Amniotic stem cell (primary cell): Measurements from ENCODE around the gene TSPAN4.

Experiments
- DNase-seq: peaks from one replicate; lab custom pipeline; 2025; lab: John Stamatoyannopoulos, UW

Gene TSPAN4

GRCh38 chr11:804599-804964 lies 38.1 kb upstream of the TSPAN4 start:
- DNase-seq = no peak

GRCh38 chr11:808427-809286 lies 34.0 kb upstream of the TSPAN4 start:
- DNase-seq = no peak

- peak; percentile 87 for DNase-seq
Observed at GRCh38 chr11:809287-810039, 33.2 kb upstream of the TSPAN4 start, which contains the start of gene RPLP2. TSS of gene RPLP2 (plus strand) at chr11:809967. CDS start at chr11:810235, 268 bp downstream.

- no peak for DNase-seq
Observed at GRCh38 chr11:810040-810567, 32.5 kb upstream of the TSPAN4 start.

DNA sequence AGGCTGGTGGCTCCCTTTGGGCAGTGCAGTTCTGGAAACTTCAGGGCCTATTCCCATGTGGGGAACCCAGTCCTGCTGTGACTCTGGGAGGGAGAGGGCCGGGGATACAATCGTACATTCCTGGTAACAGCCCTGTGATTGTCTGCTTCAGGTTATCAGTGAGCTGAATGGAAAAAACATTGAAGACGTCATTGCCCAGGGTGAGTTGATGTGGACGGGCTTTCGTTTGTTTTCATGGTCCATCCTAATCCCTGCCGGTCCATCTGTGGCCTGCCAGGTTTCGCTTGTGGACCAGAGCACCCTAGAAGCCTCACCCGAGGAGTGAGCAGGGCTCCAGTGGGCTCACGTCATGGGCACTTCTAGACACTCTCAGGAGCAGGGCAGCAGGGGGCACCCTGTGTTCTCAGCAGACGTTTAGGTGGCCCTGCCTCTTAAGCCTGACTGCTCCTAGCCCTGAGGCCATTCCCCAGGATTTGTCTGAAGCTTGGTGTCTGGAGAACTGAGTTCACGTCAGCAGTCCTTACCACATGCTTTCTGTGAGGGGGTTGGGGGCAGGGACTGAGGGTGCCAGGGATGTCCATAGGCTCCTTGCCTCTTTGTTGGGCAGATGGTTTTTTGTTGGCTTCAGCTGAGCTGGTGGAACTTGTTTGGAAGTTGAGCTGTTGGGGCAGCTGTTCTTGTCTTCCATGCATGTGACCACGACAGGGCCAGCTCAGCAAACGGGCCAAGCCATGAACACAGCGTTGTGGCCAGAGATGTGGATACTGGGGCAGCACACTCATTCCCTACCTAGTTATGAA lies 31.0 kb upstream of the TSPAN4 start:
- DNase-seq = no peak

DNA sequence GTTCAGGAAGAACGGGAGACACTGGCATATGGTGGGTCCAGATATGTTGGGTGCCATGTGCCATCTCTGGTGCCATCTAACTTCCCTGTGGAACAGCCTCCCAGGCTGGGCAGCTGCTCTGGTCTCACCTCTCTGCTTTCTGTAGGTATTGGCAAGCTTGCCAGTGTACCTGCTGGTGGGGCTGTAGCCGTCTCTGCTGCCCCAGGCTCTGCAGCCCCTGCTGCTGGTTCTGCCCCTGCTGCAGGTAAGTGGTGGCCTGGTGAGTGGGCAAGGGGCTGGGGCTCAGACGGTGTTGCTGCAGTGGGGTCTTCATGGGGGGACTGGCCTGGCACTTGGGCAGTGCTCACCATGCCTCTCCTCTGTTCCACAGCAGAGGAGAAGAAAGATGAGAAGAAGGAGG lies 30.3 kb upstream of the TSPAN4 start:
- DNase-seq = no peak

DNA sequence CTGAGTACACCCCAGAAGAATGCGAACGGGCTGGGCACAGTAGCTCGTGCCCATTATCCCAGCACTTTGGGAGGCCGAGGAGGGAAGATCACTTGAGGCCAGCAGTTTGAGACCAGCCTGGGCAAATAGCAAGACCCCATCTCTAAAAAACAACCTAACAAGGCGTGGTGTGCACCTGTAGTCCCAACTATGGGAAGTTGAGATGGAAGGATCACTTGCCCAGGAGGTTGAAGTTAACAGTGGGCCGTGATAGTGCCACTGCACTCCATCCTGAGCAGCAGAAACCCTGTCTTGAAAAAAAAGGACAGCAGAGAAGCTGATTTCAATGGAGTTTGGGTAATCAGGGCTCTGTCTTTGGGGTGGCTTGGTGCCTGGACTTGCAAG lies 29.6 kb upstream of the TSPAN4 start:
- no peak for DNase-seq

GRCh38 chr11:813456-814096 lies 29.1 kb upstream of the TSPAN4 start:
- no peak for DNase-seq

GRCh38 chr11:815675-816432 lies 26.8 kb upstream of the TSPAN4 start:
- no peak for DNase-seq

DNA sequence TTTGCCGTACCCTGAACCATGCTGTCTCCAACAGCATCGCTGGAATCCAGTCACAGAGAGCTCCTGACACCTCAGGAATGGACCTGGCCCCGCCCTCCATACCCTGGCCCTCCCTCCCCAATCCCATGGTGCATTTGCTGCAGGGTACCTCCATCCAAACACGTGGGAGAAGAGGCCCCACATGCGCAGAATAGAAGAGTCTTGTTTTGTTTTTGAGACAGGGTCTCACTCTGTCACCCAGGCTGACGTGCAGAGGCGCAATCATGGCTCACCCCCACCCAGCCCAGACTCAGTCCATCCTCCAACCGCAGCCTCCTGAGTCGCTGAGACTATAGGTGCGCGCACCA lies 26.2 kb upstream of the TSPAN4 start:
- DNase-seq = no peak

DNA sequence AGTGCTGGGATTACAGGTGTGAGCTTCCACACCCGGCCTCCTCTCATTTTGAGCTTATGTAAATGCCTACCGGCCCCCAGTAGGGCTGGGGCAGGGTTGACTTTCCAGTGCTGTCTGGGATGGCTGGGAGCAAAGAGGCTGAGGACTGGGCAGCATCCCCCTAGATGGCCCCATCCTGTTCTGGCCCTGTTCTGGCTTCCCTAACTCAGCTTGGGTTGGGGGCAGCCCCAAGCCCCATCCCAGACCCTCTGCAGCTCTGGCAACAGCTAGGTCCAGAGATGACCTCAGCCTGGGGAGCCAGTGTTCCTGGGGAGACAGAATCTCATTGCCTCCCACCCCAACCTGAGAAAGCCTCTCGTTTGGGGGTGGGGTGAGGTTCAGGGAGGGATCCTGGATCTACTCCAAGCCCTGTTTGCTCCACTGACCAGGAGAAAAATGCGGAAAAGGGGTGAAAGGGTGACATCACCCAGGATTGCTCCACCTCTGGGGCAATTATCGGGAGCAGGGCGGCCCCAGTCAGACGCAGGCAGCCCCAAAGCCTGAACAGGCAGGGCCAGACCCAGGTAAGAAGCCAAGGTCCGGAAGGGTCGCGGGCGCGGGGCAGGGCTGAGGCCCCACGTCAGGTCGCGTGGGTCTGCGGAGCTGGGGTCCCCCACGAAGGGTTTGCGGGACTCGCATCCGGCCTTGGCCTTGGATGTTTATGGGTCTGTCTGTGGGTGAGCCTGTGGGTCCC lies 24.1 kb upstream of the TSPAN4 start, which contains the start of gene PNPLA2:
Gene PNPLA2, plus strand, starts transcription at position 519 of the 733 bp plus-strand sequence. CDS start 805 bp downstream, outside the sequence.
- no peak for DNase-seq

- peak; percentile 66 for DNase-seq
Observed at GRCh38 chr11:819129-819931, 23.3 kb upstream of the TSPAN4 start.

- peak; percentile 29 for DNase-seq
Observed at GRCh38 chr11:819943-820649, 22.6 kb upstream of the TSPAN4 start.

DNA sequence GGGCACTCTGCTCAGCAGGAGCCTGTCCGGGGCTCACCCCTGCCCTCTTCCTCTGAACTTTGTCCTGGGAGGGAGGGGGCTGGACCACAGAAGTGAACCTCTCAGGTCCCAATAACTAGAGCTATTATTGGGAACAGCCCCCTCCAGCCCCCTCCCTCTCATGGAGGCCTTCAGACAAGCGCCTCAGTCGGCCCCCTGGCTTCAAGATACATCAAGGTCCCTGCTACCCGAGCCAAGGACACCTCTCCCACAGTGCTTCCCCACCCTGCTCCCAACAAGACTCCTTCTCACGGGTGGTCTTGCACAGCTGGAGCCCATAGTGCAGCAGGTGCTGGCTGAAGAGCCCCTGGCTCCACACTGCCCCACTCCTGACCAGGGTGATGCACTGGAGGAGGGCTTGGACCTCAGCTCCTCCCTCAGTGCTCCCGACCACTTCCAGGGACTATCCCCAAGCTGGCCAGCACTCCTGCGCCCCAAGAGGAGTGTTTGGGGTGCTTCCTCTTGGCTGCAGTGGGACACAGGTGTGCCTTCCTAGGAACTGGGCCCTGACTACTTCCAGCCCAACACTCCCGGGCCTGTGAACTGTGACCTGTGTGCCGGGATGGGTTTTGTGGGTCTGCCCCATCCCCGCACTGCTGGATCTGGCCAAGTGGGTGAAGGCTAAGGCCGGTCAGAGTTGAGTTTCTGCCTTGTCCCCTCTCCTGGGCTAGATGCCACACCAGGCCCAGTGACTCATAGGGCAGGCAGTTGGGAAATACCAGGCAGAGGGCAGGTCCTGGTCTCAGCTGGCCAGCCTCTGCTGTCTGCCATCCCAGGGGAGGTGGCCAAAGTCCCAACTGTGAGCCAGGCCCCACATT lies 21.8 kb upstream of the TSPAN4 start:
- peak; percentile 32 for DNase-seq

DNA sequence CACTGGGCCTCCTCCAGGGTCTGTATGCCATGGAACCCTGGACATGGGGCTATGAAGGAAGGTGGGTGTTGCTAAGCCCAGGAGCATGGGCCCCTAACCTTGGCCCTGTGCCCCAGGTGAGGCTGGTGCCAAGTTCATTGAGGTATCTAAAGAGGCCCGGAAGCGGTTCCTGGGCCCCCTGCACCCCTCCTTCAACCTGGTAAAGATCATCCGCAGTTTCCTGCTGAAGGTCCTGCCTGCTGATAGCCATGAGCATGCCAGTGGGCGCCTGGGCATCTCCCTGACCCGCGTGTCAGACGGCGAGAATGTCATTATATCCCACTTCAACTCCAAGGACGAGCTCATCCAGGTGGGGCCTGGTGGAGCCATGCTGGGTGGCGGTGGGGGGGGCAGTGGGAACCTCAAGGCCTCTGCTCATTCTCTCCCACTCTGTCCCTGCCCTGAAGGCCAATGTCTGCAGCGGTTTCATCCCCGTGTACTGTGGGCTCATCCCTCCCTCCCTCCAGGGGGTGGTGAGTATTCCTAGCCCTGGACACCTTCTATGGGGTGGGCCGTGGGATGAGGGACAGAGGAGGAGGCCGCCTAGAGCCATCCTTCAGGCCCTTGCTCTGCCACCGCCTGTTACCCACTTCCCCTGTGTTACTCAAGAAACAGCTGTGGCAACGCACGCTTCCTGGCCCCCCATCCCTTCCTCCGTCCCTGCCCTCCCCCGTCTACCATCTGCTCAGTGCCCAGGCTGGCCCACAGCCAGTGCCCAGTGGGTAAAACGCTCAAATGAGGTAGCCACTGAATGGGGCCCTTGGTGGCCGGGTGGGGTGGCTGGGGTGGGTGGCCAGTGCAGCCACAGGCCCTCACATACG lies 20.9 kb upstream of the TSPAN4 start:
- no peak for DNase-seq

- DNase-seq = no peak
Observed at GRCh38 chr11:823441-824291, 19.0 kb upstream of the TSPAN4 start.
